GM13977 (cell line): ENCODE data around the gene PLAGL1.

Experiments
- DNase-seq: peaks from one replicate; pipeline ENCODE4 v3.0.0; 2012; ENCODE audit warnings: low spot score
- in situ Hi-C: fragments of 300-500 bp; cut with MboI; formaldehyde crosslinking; loops from one replicate; pipeline ENCODE4 v1.12.0; 2022; ENCODE audit warnings: low sequenced_read_pairs, low pct_unique_long_range_greater_than_20kb, mixed read lengths, inconsistent platforms; ENCODE audit not compliant: unreplicated experiment
- TF ChIP-seq, protein P1 (sequence below): IDR thresholded peaks from 2 replicates; pipeline ENCODE4 v1.5.1; 2012; ENCODE audit warnings: mild to moderate bottlenecking, control low read depth; ENCODE audit not compliant: insufficient read depth; ENCODE audit errors: extremely low read depth, missing control alignments

Gene PLAGL1

DNA sequence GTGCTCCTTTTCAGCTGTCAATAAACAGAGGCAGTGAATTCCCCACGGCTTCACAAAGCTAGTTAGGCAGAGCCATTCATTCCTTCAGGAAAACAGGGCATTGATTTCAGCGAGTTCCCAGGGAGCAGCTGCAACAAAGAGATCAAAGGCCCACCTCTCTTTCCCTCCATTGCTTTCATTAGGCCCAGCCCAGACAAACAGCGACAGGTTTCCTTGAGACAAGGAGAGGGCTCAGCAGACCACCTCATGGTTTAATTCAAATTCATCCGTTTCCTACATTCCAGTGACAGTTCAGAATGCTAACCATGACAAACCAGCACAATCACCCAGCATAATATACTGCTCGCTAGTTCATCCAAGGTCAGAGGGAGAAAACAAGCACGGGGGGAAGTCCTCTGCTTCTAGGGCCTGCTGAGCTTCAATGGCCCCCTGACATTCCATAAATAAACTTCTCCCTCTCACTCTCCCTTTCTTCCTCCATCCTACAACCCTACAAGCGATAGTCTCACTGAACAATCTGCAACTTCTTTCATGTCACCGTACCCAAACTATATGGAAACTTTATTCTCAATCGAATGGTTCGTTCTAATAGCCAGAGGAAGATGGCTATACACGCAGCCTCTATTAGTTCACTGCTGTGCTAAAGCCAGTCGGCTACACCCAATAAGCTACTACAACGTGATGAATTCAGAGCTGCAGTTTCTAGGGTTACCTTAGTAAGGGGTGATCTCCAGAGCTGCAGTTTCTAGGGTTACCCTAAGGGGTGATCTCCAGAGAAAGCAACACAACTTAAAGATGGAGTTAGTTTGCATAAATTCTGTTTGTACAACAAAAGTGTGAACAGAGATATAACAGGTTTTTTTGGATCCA is 34.7 kb downstream of the PLAGL1 start:
- TF ChIP-seq, protein P1, sequence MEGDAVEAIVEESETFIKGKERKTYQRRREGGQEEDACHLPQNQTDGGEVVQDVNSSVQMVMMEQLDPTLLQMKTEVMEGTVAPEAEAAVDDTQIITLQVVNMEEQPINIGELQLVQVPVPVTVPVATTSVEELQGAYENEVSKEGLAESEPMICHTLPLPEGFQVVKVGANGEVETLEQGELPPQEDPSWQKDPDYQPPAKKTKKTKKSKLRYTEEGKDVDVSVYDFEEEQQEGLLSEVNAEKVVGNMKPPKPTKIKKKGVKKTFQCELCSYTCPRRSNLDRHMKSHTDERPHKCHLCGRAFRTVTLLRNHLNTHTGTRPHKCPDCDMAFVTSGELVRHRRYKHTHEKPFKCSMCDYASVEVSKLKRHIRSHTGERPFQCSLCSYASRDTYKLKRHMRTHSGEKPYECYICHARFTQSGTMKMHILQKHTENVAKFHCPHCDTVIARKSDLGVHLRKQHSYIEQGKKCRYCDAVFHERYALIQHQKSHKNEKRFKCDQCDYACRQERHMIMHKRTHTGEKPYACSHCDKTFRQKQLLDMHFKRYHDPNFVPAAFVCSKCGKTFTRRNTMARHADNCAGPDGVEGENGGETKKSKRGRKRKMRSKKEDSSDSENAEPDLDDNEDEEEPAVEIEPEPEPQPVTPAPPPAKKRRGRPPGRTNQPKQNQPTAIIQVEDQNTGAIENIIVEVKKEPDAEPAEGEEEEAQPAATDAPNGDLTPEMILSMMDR, result no peak
- no peak for DNase-seq
- in situ Hi-C loops, result no loop called here

DNA sequence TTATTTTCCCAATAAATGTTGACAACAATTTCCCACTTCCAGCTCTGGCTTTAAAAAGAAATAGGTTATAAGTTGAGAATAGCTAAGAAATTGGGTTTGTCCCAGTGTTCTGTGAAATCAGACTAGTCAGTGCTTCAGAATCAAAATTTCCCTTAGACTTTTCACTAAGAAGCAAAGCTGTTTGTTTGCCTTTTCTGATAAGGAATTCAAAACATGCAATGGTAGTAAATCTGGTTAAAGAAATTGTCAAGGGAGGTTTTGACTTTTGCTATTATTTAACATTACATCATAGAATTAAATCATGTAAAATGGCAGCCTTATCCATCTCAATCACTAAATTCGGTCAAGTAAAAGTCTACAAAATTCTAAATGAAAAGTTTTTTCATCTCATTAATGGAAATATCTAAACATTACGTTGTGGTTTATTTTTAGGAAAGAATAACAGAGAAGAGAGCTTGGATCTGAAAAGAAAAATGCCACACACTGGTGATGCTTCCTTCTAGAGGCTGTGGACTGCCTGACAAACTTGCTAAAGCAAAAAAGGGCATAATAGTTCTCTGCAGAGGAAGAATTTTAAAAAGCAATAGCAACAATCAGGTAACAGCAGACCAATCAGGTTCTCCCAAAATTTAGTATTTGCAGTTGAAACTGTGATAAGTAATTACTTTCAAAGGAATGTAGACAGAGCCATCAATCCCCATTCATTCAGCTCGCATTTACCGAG is 36.4 kb downstream of the PLAGL1 start:
- TF ChIP-seq, protein P1, result no peak
- in situ Hi-C loops, result no loop called here

DNA sequence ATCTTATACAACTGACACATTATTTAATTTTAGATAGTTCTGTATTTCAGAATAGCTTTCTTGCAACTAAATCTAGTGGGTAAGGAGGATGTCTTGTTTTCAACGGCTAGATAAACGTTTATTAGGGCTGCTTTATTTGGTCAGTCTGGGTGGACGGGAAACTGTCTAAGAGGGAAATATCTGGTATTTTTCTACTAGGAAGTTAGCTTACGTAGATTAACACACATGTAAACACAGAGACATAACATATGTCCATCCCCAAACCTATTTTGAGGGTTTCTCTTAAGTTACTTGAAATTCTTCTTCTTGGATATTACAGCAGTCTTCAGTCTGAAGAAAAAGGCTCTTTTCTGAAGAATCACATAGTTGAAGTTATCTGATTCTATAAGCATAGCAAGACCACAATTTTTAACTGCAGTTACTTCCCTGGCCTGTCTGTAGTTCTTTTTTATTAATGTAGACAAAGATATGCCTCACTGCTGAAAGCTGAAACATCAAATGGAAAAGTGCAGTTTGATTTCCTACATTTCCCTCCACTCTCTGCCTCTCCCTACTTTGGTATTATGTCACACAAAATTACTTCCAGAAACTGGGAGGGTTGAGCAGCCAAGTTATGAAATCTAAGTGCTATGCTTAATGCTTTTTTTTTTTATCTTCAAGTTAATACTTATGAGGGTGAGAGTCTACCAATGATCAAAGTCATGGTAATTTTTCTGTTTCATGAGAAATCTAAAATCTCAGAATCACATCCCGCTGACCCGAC is 37.4 kb downstream of the PLAGL1 start:
- TF ChIP-seq, protein P1, result no peak
- in situ Hi-C loops, result no loop called here
- DNase-seq, result no peak

More for the DNA sequence above, 36.4 kb downstream of the PLAGL1 start:
- no peak for DNase-seq

DNA sequence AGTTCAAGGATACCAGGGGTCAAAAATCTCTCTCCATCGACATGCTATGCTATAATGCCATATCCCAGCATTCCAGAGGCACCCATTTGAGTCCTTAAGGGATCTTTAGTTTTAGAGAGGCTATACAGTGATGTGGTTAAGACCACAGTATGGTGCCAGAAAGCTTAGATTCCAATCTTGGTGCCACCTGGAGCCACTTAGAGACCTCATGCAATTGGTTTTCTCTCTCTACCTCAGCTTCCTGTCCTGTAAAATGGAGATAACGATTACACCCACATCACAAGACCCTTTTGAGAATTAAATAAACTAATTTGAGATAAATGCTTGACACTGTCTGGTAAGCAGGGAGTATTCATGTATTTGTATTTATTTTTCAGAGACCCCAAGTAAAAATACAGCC is 39.0 kb downstream of the PLAGL1 start:
- TF ChIP-seq, protein P1, result no peak
- DNase-seq, result no peak
- in situ Hi-C loops, result no loop called here

DNA sequence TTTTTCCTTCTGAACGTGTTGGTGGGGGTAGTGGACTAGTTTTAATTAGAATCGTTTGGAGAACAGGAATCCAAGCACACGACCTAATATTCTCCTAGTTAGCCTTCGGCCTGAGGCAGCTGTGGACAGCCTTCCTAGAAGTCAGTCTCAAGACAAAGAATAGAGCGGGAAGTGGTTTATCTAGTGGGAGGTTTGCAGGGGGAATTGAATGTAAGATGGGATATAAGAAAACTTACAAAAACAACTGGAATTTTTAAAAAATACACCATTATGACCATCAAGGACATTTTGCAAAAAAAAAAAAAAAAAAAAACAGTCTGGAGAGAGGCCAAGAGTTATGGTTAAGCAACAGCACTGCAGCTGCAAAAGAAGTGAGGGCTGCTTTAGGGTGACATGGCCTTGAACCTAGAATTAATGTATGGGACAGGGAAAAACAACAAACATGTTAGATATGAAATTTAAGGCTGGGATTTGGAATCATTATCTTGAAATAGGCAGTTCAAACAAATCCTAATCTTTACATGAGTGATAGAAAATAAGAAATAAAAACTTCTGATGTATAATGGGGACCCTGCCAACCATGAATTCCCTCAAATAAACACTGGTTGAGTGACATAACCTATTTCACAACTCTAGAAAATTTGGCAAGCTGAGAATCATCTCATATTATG is 40.2 kb downstream of the PLAGL1 start:
- TF ChIP-seq, protein P1, result no peak
- DNase-seq, result no peak
- in situ Hi-C loops, result no loop called here

DNA sequence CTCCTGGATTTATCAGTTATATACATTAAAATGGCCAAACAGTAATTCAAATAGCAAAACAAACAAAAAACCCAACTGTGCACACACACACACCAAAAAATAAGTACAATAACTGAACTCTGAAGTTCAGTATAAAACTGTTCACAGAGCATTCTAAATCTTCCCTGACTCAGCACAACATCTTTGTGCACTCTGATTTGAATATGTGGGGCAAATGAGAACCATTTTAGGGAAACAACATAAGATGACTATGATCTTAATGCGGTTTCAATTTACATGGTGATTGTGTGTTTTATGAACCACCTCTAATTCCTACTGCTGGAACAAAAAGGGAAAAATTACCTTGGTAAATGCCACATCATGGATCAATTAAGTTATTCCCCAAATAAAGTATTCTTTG is 41.7 kb downstream of the PLAGL1 start:
- DNase-seq, result no peak
- in situ Hi-C loops, result no loop called here

More for the DNA sequence above, 41.7 kb downstream of the PLAGL1 start:
- TF ChIP-seq, protein P1, result no peak
